ENCODE measurements around the gene ENDOG. TPM values are rescaled to one million over a fixed set of nuclear protein-coding genes. Genes with fewer than 3 reads are reported as not detected.

The ENDOG gene
- total RNA-seq, 1 experiment from 2014 or later: 16.7 TPM

- Histone ChIP-seq H4K5ac (ENCODE audit: insufficient read length, low read depth, low read length) (no peak overlapping the region), H4K91ac (ENCODE audit: insufficient read length, low read depth, low read length) (no peak overlapping the region), H3T11ph (ENCODE audit: low read length) (no peak overlapping the region), H3K27ac (ENCODE audit: insufficient read length, low read depth, low read length) (no peak overlapping the region), H3K23ac (ENCODE audit: insufficient read length, low read depth, low read length) (no peak overlapping the region), H3K27me3 (ENCODE audit: insufficient read depth, low read length) (no peaks in the 10 kb centered on the region), H2BK20ac (ENCODE audit: low read depth, low read length, poor library complexity, severe bottlenecking) (no peak overlapping the region), H2BK12ac (ENCODE audit: insufficient read length, low read depth, low read length) (no peak overlapping the region), H3K9me3 (ENCODE audit: control insufficient read depth, low read depth, low read length) (no peaks in the 10 kb centered on the region), H3K18ac (ENCODE audit: insufficient read length, low read depth, low read length) (no peak overlapping the region), H2BK5ac (ENCODE audit: insufficient read length, low read length) (no peak overlapping the region), H3K79me2 (ENCODE audit: insufficient read depth, low read length) (no peaks in the 10 kb centered on the region), H3K9ac (ENCODE audit: extremely low read depth, insufficient read length, low read length) (no peak overlapping the region), H3K79me1 (ENCODE audit: insufficient read depth, low read depth, low read length, poor library complexity, severe bottlenecking) (no peaks in the 10 kb centered on the region), H3K4me1 (ENCODE audit: insufficient read depth, low read length) (no peaks in the 10 kb centered on the region), H3K4ac (ENCODE audit: low read depth, low read length) (no peak overlapping the region), H2BK15ac (ENCODE audit: low read depth, low read length) (no peak overlapping the region), H4K20me1 (ENCODE audit: control insufficient read depth, insufficient read depth, insufficient read length) (no peaks in the 10 kb centered on the region), H3K4me2 (ENCODE audit: insufficient read depth, insufficient read length, low read length) (no peak overlapping the region), H2AFZ (ENCODE audit: low read length) (no peak overlapping the region), H3K14ac (ENCODE audit: insufficient read depth, low read length) (no peak overlapping the region), H3K56ac (ENCODE audit: insufficient read length, low read depth, low read length) (no peak overlapping the region), H2AK5ac (ENCODE audit: insufficient read length, low read length) (no peak overlapping the region), H2BK120ac (ENCODE audit: low read depth, low read length, poor library complexity, severe bottlenecking) (no peak overlapping the region), H3K23me2 (ENCODE audit: insufficient read length, low read depth, low read length, poor library complexity, severe bottlenecking) (no peaks in the 10 kb centered on the region), H4K8ac (replicated peaks; ENCODE audit: insufficient read length, low read depth, low read length) (no peak overlapping the region)
- Mint-ChIP-seq H3K36me3 (ENCODE audit: insufficient read depth in 1 of 3, low read depth in 3 of 3) (peaks cover 2 to 51% (median 44%) of the 10 kb centered on the region in 3 experiments; a peak in 5 of 7 replicates), H3K4me3 (no peak overlapping the region), H3K9me3 (no peaks in the 10 kb centered on the region), H3K4me1 (no peaks in the 10 kb centered on the region), H3K27ac (peak overlapping the region in 1 of 3 experiments; percentile 40; a peak in 1 of 7 replicates), H3K27me3 (ENCODE audit: low read depth) (no peaks in the 10 kb centered on the region)
- WGBS (ENCODE audit: extremely low coverage, insufficient read length, low lambda C conversion rate): no CpG with 5 or more reads among the region's 14 CpGs
- no peak for TF ChIP-seq CTCF (conservative IDR thresholded peaks at IDR 0.05)
- no peak for DNase-seq
Measured at GRCh38 chr9:128805661-128806060, 12.6 kb upstream of the ENDOG start.

Data from H9 (cell line).